ENCODE data around the gene FOXO3. TPM values are rescaled to one million over a fixed set of nuclear protein-coding genes. Genes with fewer than 3 reads are reported as not detected.

The FOXO3 gene
- total RNA-seq, 4 donors from 2014 or later = 29.9 to 66.1 (median 59.1) TPM

- no peak for DNase-seq
- no peak for TF ChIP-seq POLR2AphosphoS5 (IDR thresholded peaks at IDR 0.05)
- no peak for TF ChIP-seq POLR2A (IDR thresholded peaks at IDR 0.05)
- TF ChIP-seq EP300 (IDR thresholded peaks at IDR 0.05; ENCODE audit: low read depth) = no peak
- TF ChIP-seq CTCF (IDR thresholded peaks at IDR 0.05) = no peak
- H3K4me1 ChIP-seq = peaks cover 0 to 28% (median 12%) of the 10 kb centered on the region in 4 donors
- no peak overlapping the region for H3K4me3 ChIP-seq
- no peak overlapping the region for H3K27ac ChIP-seq
- no peaks in the 10 kb centered on the region for H3K27me3 ChIP-seq
- intact Hi-C loops (cut with DNase I; ENCODE audit: low total_unique reads) (no loop called here), in situ Hi-C loops (cut with MboI; ENCODE audit: low pct_ligation_motif_present in 1 of 4, low pct_unique_long_range_greater_than_20kb in 1 of 4, low sequenced_read_pairs in 3 of 4) (no loop called here)
- H3K36me3 ChIP-seq = no peaks in the 10 kb centered on the region
- no peaks in the 10 kb centered on the region for H3K9me3 ChIP-seq
- 80 to 88% methylated on average over 1 to 2 of the region's 2 CpGs for WGBS, 2 donors (ENCODE audit: low coverage in 1 of 2)
These were observed 78.3 kb downstream of the FOXO3 start for GRCh38 chr6:108638993-108639392.

DNA sequence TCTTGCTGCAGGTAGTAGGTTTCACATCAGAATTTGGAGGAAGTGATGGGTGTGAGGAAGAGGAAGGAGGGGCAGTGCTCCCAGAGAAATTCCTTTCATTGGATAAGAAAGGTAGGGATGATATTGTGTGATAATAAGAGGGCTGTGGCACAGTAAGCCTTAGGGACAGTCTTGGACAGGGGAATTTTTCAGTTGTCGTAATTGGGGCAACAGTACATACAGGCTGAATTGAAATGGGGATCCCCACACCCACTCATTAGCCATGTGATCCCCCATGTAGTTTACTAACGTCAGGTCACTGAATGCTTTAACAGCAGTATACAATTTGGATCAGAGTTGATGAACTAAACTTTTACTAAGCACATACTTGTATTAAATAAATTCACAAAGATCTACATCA is 79.4 kb downstream of the FOXO3 start:
- Histone ChIP-seq H3K9me3 (no peaks in the 10 kb centered on the region), H3K27me3 (no peaks in the 10 kb centered on the region), H3K4me3 (no peak overlapping the region), H3K36me3 (no peaks in the 10 kb centered on the region), H3K4me1 (peaks cover 0 to 33% (median 12%) of the 10 kb centered on the region in 4 donors), H3K27ac (no peak overlapping the region)
- in situ Hi-C loops (cut with MboI; ENCODE audit: low pct_ligation_motif_present in 1 of 4, low pct_unique_long_range_greater_than_20kb in 1 of 4, low sequenced_read_pairs in 3 of 4) (no loop called here), intact Hi-C loops (cut with DNase I; ENCODE audit: low total_unique reads) (no loop called here)
- no peak for DNase-seq
- WGBS, 2 donors (ENCODE audit: low coverage in 1 of 2) = 49 to 65% methylated on average over 2 of the region's 2 CpGs
- TF ChIP-seq POLR2A (IDR thresholded peaks at IDR 0.05) (no peak), POLR2AphosphoS5 (IDR thresholded peaks at IDR 0.05) (no peak), EP300 (IDR thresholded peaks at IDR 0.05; ENCODE audit: low read depth) (no peak), CTCF (IDR thresholded peaks at IDR 0.05) (no peak)

- intact Hi-C loops (cut with DNase I; ENCODE audit: low total_unique reads) = no loop called here
- Histone ChIP-seq H3K36me3 (no peaks in the 10 kb centered on the region), H3K9me3 (no peaks in the 10 kb centered on the region), H3K4me3 (no peak overlapping the region), H3K27me3 (no peaks in the 10 kb centered on the region), H3K4me1 (peaks cover 0 to 20% (median 8%) of the 10 kb centered on the region in 4 donors), H3K27ac (no peak overlapping the region)
- in situ Hi-C loops (cut with MboI; ENCODE audit: low pct_ligation_motif_present in 1 of 4, low pct_unique_long_range_greater_than_20kb in 1 of 4, low sequenced_read_pairs in 3 of 4) = no loop called here
- DNase-seq = no peak
- WGBS, 2 donors (ENCODE audit: low coverage in 1 of 2) = 71 to 87% methylated on average over 1 of the region's 1 CpG
- TF ChIP-seq POLR2AphosphoS5 (IDR thresholded peaks at IDR 0.05) (no peak), EP300 (IDR thresholded peaks at IDR 0.05; ENCODE audit: low read depth) (no peak), CTCF (IDR thresholded peaks at IDR 0.05) (no peak), POLR2A (IDR thresholded peaks at IDR 0.05) (no peak)
These were observed 82.5 kb downstream of the FOXO3 start for GRCh38 chr6:108643184-108643583.

DNA sequence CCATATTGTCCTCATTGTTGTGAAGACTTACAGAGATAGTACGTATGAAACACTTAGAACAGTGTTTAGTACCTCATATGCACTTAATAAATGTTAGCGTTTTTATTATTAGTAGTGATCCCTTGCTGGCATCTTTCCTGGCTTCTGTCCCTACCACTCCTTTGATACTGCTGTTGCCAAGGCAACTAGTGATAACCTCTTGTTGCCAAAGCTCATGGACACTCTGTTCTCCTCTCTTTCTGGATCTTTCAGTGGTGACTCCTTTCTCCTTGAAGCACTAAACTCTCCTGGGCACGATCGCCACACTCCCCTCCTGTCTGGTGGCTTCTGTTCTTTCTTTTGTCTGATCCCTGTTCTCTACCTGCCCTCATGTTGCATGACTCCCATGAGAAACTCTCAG is 83.5 kb downstream of the FOXO3 start:
- intact Hi-C loops (cut with DNase I; ENCODE audit: low total_unique reads) (no loop called here), in situ Hi-C loops (cut with MboI; ENCODE audit: low pct_ligation_motif_present in 1 of 4, low pct_unique_long_range_greater_than_20kb in 1 of 4, low sequenced_read_pairs in 3 of 4) (no loop called here)
- H3K4me3 ChIP-seq = no peak overlapping the region
- no peak for TF ChIP-seq POLR2A (IDR thresholded peaks at IDR 0.05)
- TF ChIP-seq CTCF (IDR thresholded peaks at IDR 0.05) = no peak
- no peak for TF ChIP-seq EP300 (IDR thresholded peaks at IDR 0.05; ENCODE audit: low read depth)
- no peak for TF ChIP-seq POLR2AphosphoS5 (IDR thresholded peaks at IDR 0.05)
- H3K27ac ChIP-seq = no peak overlapping the region
- 76 to 89% methylated on average over 4 of the region's 4 CpGs for WGBS, 2 donors (ENCODE audit: low coverage in 1 of 2)
- H3K4me1 ChIP-seq = peaks cover 0 to 23% (median 8%) of the 10 kb centered on the region in 4 donors
- no peaks in the 10 kb centered on the region for H3K9me3 ChIP-seq
- H3K36me3 ChIP-seq = no peaks in the 10 kb centered on the region
- H3K27me3 ChIP-seq = no peaks in the 10 kb centered on the region
- no peak for DNase-seq
